Measurements from ENCODE around the gene MCTP1.

MCTP1 gene

DNA sequence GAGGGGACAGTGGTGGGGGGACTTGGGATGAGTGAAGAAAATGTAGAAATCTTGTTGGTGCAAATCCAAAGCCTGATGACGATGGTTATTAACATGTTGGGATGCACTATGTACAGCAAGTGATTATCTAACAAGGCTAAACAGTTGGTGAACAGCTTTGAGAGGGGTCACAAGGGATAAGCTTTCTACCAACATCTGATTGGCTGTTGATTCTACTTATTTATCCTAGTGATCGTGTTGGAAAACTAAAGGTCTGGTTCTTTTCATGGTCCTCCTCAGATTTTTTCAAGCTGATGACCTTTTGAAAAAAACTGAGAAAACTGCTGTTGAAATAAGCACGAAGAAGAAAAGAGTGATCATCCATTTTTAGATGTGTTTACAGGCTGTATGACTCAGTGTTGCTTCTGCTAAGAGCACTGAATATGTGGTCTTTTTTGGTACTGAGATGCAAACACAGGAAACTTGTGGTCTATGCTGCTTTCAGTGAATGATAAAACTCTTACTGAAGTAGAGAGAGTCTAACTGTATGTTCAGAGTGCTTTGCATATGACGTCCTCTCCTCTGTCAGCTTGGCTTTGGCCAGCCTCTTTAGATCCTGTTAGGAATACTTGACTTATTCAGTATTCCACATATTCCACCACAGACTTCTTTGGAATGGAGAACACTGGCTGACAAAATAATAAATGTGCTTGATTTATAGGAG, 491.6 kb downstream of the MCTP1 start:
- DNase-seq = no peak

DNA sequence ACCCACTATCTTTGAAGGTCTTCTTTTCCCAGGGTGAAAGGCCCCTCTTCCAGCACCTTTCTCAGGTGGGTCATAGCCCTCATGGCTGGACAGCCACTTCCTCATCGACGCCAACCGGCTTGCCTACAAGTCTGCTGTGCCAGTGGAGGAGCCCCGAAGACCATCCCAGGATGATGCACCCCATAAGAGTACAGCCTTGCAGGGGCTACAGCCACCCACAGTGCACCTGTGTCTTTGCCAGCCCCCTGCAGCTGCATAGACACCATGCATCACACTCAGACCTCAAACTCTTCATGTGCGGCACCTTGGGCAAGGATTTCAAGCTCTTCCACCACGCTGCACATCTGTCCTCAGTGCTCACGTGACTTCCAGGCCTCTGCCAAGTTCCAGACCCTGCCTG, 493.1 kb downstream of the MCTP1 start:
- no peak for DNase-seq

DNA sequence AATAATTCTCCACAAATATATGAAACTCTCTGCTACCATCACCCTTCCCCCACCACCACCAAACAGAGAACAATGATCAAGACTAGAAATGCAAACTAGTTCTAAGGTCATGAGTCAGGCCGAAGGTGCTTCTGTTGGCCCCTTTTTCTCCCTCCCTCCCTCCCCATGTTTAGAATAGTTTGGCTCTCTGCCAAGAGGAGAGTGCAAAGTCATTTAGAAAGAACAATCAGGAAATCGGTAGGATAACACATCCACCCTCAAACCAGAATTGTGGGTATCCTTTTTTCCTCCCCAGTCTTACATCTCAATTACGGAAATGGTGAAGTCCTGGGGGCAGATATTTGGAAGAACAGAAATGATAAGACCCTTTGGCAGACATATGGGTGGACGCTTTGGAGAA, 496.4 kb downstream of the MCTP1 start:
- DNase-seq = no peak

DNA sequence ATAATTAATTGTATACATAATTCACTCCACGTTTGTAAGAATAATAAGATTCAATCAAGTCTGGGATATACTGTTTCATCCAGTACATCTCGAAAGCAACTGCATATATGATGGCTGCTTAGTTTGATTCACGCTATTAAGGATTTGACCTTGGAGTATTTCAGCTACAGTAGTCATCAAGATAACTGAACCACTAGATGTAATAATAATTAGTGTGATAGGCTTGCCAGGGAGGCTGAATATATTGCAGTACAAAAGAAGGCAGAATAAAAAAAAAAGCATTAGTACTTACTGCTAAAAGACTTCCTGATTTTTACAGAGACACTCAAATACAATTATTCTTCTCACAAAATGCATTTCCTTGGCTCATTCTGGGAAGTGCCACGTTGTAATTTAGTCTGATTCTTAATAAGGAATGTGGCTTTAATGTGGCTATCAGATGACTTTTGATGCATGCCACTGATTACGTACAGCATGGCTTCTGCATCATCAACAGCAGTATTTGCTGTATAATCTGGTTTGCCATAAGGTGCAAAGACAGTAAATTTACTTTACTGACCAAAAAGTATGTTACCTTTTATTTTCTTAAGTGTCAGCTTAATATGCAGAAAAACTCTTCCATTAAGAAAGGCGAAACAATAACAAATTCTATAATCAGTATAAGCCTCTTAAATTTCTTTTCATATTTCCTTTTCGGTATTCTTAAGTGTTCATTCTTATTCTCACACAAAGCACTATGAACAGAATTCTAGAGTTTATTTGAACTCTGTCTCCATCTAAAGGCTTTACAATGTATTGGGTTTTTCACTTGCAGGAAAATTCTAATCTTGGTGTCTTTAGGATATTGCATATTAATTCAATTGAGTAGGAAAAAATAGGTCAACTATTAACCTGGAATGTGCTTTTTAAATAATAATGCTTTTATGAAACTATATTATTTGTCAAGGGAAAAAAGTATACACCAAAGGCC, 500.1 kb downstream of the MCTP1 start:
- no peak for DNase-seq

DNA sequence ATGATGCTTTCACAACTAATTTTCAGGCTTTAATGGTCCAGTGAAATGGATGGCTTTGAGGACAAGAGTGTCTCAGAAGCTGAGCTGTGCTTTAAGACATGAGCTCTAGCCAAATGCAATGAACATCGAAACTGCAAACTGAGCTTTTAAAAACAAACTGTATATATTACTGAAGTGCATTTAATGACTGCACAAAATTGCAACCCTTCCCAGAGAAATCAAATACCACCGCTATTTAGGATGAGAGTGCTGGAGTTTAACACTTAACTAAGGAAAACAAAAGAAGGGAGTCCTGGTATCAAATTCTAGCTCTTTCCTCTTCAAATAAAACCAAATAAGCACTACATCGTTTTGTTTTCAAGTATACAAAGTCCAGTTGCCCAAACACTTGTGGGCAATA, 502.5 kb downstream of the MCTP1 start:
- no peak for DNase-seq

DNA sequence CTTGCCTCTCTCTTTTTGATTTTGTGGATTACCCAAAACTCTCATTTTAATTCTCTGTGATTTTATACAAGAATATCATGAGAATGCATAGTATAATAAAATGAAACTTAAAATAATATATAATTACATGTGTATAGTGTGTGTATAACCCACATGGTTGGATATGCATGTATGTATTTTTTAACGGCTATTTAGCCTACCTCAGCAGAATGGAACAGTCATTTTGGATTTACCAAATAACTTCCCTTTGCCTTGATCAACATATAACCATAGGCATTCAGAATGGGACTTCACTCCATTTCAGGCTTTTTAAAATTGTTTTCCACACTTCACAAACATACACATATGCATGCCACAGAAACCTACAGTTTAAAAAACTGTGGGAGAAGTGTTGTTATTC, 505.2 kb downstream of the MCTP1 start:
- no peak for DNase-seq

DNA sequence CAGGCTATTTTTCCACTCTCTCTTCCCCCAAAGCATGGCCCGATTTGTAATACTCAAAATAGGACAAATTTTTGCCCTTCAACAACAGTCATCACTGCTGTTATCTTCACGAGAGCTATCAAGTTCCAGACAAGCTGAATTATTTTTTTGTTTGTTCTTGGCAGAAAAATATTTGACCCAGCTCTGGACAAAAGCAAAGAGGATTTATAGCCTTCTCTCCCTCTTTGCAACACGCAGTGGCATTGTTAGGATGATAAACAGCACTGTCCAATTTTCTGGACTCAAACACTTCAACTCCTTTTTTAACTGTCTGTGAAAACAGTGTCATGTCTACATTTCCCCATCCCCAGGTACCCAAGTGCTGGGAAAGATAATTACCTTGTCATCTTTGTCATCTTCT, 506.2 kb downstream of the MCTP1 start:
- no peak for DNase-seq

DNA sequence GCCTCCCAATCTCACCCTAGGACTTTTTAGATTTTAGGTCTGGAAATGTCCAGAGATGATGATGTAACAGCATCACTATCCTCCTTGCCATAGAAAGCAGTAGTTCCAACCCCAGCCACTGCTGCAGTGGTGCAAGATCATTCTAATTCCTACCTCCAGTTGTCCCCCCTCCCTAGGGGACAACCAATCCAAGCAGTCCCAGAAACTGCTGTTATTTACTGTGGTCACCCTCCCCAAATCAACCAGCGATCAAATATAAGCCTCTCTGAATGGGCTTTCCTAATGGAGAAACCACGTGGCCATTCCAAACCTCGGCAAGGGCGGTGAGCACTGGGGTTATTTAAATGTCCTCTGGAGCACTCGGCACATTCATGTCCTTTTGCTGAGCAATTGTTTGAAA, 506.6 kb downstream of the MCTP1 start:
- no peak for DNase-seq

DNA sequence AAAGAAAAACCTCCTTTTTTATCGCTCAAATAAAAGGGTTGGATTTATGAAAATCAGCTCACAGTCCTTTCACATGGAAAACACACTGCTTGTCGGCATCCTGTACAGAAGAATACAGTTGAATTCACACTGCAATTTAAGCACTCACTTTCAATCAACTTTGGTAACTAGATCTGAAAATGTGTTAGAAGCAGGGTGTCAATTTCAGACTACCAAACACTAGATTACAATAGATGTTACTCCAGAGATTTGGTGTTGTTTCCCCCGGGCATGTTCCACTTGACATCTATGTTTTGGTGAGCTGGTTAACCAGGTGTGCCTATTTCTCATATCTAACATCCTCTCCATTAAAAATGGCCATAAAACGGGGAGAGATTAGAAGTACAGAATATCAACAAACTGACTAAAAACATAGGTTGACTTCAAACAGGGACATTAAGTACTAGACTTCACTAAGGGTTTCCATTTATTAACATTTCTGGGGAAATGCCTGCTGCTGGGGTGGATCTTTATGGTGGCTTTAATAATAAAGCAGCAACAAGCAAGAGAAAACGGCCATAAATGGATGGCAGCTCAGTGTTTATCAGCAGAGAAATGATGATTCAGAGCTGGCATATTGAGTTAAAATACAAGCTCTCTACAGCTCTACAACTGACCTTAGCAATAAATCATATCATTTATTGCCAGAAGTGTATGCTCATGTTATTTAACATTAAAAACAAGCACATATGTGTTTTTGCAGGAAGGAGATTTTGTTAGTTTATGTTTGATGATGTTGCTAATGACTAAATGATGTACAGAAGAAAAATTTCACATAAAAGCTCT, 507.6 kb downstream of the MCTP1 start:
- no peak for DNase-seq

DNA sequence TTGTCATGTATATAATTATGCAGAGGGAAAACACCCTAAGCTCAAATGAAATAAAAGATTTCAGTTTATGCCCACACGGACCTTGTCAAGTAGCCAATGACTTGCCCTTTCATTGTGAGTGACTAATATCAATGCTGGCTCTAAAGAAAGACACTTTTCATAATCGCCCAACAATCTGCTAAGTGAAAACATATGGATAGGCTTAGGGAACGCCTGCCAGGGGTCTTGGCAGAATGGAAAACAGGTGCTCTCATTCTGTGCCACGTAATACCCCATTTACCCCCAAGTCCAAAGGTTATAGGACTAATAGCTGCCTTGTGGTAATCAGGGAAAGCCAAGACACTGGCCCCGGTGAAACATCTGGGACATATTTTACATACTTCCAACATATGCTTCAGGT, 508.7 kb downstream of the MCTP1 start:
- peak; percentile 80 for DNase-seq

DNA sequence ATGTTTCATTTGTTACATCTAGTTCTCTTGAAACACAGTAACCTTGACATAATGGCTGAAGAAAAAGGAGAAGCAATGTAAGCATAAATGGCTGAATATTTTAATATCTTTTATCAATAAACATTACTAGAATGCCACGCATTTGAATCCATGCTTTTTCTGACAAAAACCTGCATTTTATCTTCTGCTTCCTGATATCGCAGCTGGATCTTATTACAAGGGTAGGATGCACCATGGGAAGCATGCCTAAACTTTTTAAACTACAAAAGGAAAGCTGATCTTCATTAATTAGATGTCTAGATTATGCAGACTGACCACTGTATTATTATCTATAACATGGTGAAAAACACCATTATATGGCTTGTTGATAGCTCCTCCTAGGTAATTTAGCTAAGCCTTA, 509.8 kb downstream of the MCTP1 start:
- DNase-seq = no peak

DNA sequence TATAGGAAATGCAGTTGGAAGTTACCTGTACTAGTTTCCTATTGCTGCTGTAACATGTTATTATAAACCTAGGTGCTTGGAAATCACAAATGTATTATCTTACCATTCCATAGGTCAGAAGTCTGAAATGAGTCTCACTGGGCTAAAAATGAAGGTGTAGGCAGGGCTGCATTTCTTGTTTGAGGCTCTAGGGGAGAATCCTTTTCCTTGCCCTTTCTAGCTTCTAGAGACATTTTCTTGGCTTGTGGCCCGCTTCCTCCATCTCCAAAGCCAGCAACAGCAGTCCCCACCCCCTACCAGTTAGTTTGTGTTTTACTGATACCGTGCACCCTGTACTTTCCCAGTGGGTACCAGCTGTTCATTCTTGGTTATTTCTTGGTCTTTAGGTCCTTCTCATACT, 513.2 kb downstream of the MCTP1 start:
- no peak for DNase-seq

DNA sequence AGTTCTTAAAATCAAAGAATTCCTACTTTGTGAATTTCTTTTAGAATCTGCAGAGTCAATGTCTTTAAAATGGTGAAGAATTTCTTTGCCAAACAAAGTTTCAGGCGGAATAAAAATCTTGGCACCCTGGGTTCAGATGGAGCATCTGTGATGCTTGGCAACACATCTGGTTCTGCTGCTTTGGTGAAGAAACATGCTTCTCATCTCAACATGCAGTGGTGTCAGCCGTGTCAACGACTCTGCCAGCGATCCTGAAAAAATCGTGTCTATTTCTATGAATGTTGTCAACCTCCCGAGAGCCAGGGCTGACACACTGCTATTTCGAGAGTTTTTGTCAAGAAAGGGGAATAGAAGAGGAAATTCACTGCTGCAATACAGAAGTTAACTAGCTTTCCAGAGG, 514.9 kb downstream of the MCTP1 start:
- no peak for DNase-seq

DNA sequence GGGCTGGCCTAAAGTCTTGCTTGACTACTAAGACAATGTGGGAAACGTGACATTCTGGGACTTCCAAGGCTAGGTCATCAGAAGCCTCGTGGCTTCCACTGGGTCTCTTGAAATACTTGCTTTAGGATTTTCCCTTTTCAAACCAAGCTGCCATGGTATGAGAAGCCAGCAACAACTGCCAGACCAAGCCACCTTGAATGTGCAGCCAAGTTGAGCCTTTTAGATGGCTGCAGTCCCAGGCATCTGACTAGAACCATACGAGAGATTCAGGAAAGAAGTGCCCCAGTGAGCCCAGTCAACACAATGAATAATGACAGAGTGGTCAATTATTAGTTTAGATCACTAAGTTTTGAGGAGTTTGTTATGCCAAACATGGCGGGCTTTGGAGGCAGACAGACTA, 523.1 kb downstream of the MCTP1 start:
- no peak for DNase-seq

DNA sequence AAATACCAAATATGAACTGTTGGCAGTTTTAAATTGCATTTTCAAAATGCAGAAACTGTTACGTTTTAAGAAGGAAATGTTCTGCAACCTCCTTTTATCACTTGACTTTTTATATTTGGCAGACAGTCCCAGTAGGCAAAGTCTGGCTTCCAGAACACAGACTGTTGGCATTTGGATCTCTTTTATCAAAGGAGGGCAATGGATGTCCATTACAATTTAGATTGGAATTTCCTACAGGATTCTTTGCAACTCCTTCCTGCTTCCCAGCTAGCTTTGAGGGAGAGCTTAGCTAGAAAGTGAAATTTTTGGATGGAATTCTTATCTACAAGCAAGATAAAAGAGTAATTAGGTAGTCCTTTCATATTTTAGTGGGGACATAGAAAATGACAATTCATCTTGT, 523.8 kb downstream of the MCTP1 start:
- DNase-seq = no peak

DNA sequence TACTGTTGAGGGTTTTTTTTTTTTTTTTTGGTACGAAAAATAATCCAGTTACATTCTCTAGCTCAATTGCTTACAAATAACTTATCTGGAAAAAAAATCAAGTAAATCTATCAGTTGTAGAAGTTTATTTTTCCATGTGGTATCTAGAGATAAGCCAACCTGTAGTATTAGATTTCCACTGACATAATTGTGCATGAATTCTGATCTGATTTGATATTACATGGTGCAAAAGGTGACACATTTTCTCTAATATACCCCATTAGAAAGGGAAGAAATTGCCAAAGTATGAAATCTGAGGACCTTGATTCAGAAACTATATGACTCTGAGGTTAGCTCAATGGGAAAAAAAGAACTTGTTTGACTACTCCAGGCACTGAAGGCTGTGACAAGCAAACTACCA, 524.9 kb downstream of the MCTP1 start:
- DNase-seq = no peak

DNA sequence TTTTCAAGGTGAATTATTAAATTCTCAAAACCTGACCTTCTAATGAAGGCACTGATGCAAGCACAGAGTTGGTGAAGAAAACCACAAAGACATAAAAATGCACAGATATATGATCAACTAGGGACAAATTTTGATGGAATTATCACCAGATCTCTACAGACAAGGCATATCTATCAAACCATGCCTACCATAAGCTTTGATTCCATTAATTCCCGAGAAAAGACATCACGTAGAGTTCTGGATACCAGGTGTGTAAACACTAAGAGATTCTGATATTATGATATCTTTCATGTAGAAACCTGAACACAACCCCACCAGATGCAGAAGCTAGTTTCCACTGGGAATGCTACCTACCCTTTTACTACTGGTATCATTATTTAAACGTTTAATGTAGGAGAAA, 525.9 kb downstream of the MCTP1 start:
- no peak for DNase-seq

DNA sequence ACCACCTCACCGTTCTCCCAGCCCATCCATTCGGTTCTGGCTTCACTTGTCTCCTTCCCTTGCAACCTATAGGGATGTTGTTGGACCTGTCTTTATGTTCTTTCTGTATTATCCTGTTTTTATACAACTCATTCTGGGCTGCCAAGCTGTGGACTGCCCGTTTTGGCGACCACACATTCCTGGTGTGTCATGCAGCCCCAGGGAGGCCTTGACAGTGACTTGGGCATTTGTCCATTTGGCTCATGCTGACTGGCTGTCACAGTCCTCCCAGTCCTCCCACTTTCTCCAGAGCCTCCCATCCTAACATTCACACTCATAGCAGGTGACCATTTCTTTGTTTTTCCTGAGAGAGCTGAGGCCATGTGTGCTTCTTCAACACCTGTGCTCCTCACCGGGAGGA, 530.1 kb downstream of the MCTP1 start:
- DNase-seq = no peak

DNA sequence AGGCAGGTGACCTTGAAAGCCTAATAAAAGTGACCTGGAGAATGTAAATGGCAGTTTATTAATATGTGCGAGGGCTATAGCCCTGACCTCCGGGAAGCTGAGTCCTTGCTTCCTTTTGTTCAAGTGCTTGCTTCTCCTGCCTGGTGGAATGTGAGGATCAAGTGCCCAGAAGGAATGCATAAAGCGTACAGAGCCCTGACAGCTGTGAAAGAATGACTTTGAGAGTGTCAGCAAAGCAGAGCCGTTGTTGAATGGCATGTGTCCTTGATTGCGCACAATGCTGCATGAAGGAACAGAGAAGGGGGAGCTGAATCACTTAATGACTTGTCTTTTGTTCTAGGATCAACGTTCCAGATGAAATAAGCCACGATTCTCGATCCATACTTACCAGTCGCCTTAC, 533.4 kb downstream of the MCTP1 start:
- DNase-seq = no peak

DNA sequence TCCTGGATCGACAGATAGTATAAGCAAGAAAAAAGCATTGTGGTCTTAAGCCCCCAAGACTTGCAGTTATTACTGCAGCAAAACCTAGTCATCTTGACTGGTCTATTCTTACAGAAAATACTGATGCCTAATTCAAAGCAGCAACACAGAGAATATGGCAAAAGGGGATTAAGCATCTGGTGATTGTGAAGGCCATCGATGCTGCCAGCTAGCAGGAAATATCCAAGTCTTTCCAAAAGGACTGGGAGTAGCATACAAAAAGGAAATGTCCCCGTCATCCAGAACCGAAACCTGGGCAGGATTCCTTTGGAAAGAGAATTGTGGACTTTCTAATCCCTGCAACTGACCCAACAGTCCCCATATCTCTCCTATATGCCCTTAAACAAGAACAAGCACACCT, 534.2 kb downstream of the MCTP1 start:
- DNase-seq = no peak

DNA sequence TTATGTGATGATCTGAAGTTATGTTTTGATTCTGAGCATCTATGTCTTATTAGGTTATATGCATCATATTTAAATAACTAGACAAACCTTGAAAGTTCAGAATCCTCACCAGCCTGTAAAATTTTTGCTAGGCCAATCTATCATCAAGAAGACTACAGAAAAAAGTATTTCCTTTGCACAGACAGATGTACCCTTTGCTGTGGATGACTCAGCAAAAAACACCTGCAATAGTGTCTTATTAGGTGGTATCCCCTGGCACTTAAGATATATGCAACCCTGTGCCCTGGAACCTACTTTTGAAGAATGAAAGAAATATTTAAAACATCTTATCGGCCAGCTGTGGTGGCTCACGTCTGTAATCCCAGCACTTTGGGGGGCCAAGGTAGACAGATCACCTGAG, 535.9 kb downstream of the MCTP1 start:
- no peak for DNase-seq

DNA sequence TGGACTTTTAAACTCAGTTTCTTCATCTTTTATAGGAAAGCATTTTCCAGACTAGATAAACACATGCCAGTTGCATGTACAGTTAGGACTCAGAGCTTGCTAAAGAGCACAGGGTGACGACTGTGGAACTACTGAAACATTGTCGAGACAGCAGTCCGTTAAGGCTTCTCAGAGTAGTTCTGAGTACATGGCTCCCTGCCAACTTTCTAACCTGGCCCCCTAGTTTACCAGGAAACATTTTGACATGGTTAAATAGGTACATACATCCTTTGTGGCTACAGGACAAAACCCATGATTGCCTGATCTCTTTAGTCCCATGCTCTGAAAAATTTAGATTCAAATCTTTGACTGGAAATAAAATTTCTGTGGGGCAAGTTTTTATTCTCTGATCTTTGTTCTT, 536.7 kb downstream of the MCTP1 start:
- no peak for DNase-seq

DNA sequence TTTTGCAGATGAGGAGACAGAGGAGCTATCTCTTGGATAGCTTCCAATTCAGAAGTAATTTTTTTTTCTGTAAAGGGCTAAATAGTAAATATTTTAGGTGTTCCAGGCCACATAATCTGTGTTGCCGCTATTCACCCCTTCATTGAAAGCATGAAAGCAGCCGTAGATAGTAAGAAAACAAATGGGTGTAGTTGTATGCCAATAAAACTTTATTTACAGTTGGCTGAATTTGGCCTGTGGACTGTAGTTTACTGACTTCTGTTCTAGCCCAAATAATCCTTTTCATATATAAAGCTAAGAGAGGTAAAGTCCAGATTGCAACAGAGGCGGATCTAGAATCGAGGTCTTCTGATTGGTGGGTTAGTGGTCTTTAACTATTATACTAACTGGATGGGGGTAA, 537.5 kb downstream of the MCTP1 start:
- DNase-seq = no peak

DNA sequence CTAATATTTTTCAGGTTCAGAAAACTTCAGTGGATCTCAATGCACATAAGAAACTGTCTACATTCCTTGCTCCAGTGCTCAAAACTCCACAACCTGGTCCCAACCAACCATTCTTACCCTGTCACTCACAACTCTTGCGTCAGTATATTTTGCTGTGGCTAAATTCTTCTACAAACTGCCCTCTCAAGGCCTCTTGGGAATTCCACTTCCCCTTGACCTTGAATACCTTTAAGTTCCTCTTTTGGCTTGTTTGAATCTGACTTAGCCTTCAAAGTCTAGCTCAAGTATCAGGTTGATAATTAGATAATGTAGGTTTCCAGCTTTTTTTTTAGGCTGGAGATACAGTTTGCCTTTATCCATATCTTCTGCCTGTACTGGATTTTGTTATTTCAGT, 538.2 kb downstream of the MCTP1 start:
- no peak for DNase-seq
